H1 (cell line): ENCODE results near the gene ASAP2. TPM values are rescaled to one million over a fixed set of nuclear protein-coding genes. Genes with fewer than 3 reads are reported as not detected.

ENCODE experiments used
- ATF3 ChIP-seq: IDR thresholded peaks from 2 replicates; pipeline ENCODE4 v1.6.1; 2011; ENCODE audit warnings: low read depth, mild to moderate bottlenecking, low read length; ENCODE audit not compliant: insufficient read depth
- CBX5 ChIP-seq: fragments of 300-800, 300-1000 bp; sonication (generic); IDR thresholded peaks from 2 replicates; pipeline ENCODE4 v1.7.1; 2016; ENCODE audit warnings: antibody characterized with exemption, low read length, low read depth
- HDAC6 ChIP-seq: IDR thresholded peaks from one replicate; pipeline ENCODE4 v1.7.1; 2012; ENCODE audit warnings: low read depth, mild to moderate bottlenecking, inconsistent platforms, low read length, moderate library complexity
- SIN3A ChIP-seq, 2 experiments: IDR thresholded peaks in 1 of 2; conservative IDR thresholded peaks in 1 of 2; 2 replicates each; pipeline ENCODE4 v1.6.1; 2011 to 2012; ENCODE audit warnings: low read length in 2 of 2, improper control_type of control experiment in 1 of 2, low read depth in 1 of 2, mild to moderate bottlenecking in 1 of 2
- SP4 ChIP-seq: IDR thresholded peaks from 2 replicates; pipeline ENCODE4 v1.6.1; 2012; ENCODE audit warnings: low read length, inconsistent platforms
- polyA plus RNA-seq, 7 experiments: library from polyadenylated mRNA; depleted of rRNA in 3 of 7; stranded (reverse) in 5 of 7; unstranded in 2 of 7; fragments of >200 nt in 5 of 7; fragments of 200-250 nt in 2 of 7; gene quantifications; 1 replicate in 5 of 7; 2 replicates in 1 of 7; 4 replicates in 1 of 7; pipeline versions ENCODE4 v1.2.1 to v1.2.3, GENCODE V29; 2011 to 2013; ENCODE audit warnings: missing spikeins in 2 of 7, mixed read lengths in 2 of 7
- total RNA-seq: library from RNA; stranded (reverse); fragmentation: NEBNext Ultra II Directional; extraction: Animal tissue kit (Norgen Biotek cat#: 25700); gene quantifications from 2 replicates; pipeline ENCODE4 v1.2.1, GENCODE V29; 2021
- TF ChIP-seq, protein P1 (sequence below): IDR thresholded peaks from 2 replicates; pipeline ENCODE4 v1.6.1; 2012; ENCODE audit warnings: inconsistent platforms

ASAP2 gene
- total and polyA plus RNA-seq, 2 of the 8 experiments (the other 6 are each of a cell fraction or from before 2014, with no cell fraction given), result 10.2 to 18.7 TPM

DNA sequence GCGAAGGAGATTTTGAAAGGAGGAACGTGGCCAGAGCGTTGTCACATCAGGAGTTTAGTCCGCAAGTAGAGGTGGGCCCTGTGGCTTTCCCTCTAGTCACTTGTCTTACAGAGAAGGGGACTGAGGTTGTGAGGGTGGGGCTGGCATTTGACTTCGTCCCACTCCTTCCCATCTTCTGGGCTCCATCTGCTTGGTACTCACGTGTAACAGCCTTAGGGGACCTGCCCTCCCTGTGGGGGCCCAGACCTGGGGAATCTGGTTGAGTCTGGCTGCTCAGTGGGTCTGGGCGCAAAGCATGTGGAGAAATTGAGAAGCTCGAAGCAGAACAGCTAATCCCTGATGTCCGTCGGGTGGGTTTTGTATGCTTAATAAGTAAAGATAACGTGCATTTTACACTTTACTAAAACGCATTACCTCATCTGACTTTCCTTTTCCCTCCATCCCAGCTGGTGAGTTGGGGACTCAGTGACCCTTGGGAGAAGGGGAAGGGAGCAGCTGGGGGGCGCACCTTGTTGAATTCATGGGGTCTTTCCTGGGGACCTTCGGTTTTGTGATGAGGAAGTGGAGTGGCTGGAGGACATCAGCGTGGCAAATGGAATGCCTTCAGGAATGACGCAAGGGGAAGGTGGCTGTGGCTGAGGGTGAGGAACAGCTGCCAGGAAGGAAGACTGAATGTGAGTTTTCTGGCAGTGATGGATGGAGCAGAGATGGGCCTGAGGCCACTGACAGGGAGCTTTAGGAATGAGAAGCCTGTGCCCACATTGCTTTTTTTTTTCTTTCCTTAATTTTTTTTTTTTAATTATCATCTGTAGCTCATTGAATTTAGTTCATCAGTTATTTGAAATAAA lies 44.8 kb downstream of the ASAP2 start (continued):
- TF ChIP-seq, protein P1, sequence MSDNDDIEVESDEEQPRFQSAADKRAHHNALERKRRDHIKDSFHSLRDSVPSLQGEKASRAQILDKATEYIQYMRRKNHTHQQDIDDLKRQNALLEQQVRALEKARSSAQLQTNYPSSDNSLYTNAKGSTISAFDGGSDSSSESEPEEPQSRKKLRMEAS, result no peak
- TF ChIP-seq CBX5 (no peak), HDAC6 (no peak), SP4 (no peak), ATF3 (no peak), SIN3A (conservative IDR thresholded peaks at IDR 0.05 in 1 of 2, IDR thresholded peaks at IDR 0.05 in 1 of 2; ENCODE audit: low read depth in 1 of 2, low read length in 2 of 2) (no peak)
